OCI-LY3 (cell line): ENCODE results near the gene TRPV6.

Source experiments
- H2AFZ ChIP-seq: fragments of 200-600, 300-600 bp; shearing (Covaris generic); 2 replicates; pipeline ENCODE4 v1.6.0; 2014; ENCODE audit warnings: antibody characterized with exemption, low read depth, low read length
- H3K27ac ChIP-seq: fragments of 200-600, 300-600 bp; sonication (generic); 2 replicates; pipeline ENCODE4 v1.5.1; 2014; ENCODE audit warnings: mild to moderate bottlenecking, low read length, moderate library complexity, mixed read lengths
- H3K27me3 ChIP-seq: fragments of 200-600, 300-600 bp; sonication (generic); 2 replicates; pipeline ENCODE4 v1.6.1; 2014; ENCODE audit warnings: low read depth, low read length, mixed read lengths
- H3K36me3 ChIP-seq: fragments of 200-600, 300-600 bp; sonication (generic); replicated peaks from 2 replicates; pipeline ENCODE3; 2014; ENCODE audit warnings: low read depth, low read length, mixed read lengths
- H3K4me1 ChIP-seq: fragments of 300-600, 200-600 bp; sonication (generic); 2 replicates; pipeline ENCODE4 v1.6.1; 2014; ENCODE audit warnings: low read length, mixed read lengths
- H3K4me2 ChIP-seq: fragments of 200-600, 300-600 bp; sonication (generic); 2 replicates; pipeline ENCODE4 v1.6.1; 2014; ENCODE audit warnings: low read length, mixed read lengths
- H3K4me3 ChIP-seq: fragments of 300-600, 200-600 bp; sonication (generic); 2 replicates; pipeline ENCODE4 v1.5.1; 2014; ENCODE audit warnings: antibody characterized with exemption, mild to moderate bottlenecking, low read length, moderate library complexity
- H3K79me2 ChIP-seq: fragments of 300-600, 200-600 bp; shearing (Covaris generic); 2 replicates; pipeline ENCODE4 v1.6.1; 2014; ENCODE audit warnings: mild to moderate bottlenecking, low read length, mixed read lengths
- H3K9ac ChIP-seq: fragments of 300-600, 200-600 bp; shearing (Covaris generic); 2 replicates; pipeline ENCODE4 v1.6.0; 2014; ENCODE audit warnings: mild to moderate bottlenecking, low read length, moderate library complexity
- H3K9me3 ChIP-seq: fragments of 200-600, 300-600 bp; shearing (Covaris generic); 2 replicates; pipeline ENCODE4 v1.6.1; 2014; ENCODE audit warnings: low read length, mixed read lengths; ENCODE audit not compliant: insufficient read depth
- H4K20me1 ChIP-seq: fragments of 200-600, 300-600 bp; sonication (generic); 2 replicates; pipeline ENCODE4 v1.6.1; 2016; ENCODE audit warnings: low read length, mixed read lengths; ENCODE audit not compliant: insufficient read depth
- EZH2phosphoT487 ChIP-seq: fragments of 200-600 bp; shearing (Covaris generic); IDR thresholded peaks from 2 replicates; pipeline ENCODE4 v1.6.1; 2018; ENCODE audit warnings: antibody characterized with exemption, mixed run types, low read depth
- TF ChIP-seq, protein P1 (sequence below): fragments of 200-600, 300-600 bp; sonication (generic); IDR thresholded peaks from 2 replicates; pipeline ENCODE4 v1.5.1; 2014; ENCODE audit warnings: antibody characterized with exemption, low read length, low read depth

TRPV6 gene

DNA sequence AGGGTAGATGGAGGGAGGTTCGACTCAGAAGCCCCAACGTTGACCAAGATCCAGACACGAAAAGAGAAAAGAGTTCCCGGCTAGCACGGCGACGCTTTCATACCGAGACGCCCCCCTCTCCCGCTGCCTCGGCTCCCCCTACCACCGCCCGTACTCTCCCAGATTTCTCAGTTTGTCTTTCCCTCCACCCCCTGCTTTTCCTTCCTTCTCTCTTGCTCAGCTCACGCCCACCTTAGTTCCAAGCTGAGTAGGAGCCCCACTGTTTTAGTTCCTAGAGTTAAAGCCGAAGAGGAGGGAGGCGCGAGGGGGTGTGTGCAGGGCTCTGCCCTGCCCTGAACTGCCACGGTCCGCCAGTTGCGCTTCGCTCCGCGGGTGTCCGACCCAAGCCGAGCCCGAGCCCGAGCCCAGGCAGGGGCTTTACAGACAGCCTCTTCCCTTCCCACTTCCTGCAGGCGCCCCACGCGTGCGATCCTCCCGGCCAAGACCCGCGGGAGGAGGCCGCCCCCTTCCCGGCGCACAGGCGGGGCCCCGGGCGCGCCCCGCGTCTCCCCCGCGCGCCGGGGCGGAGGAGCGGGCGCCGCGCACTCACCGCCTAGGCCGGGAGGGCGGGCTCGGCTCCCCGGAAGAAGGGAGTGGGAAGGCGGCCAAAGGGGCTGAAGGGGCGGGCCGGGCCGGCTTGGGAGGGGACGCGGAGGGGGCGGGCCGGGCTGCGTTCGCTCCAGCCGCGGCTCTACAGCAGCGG is 31.0 kb downstream of the TRPV6 start, which contains the start of gene EPHB6:
TSS of gene EPHB6 (plus strand) at position 705 of the 742 bp plus-strand sequence. CDS start 8,152 bp downstream, outside the sequence.
- Histone ChIP-seq H3K4me1 (peaks cover 7% of the 10 kb centered on the region), H3K27me3 (peaks cover 23% of the 10 kb centered on the region), H3K9me3 (no peaks in the 10 kb centered on the region), H4K20me1 (no peaks in the 10 kb centered on the region), H3K9ac (peak within 1 kb of the TSS; percentile 82), H3K36me3 (no peaks in the 10 kb centered on the region), H2AFZ (peak within 1 kb of the TSS; percentile 79), H3K4me2 (peak within 1 kb of the TSS; percentile 90), H3K4me3 (peak within 1 kb of the TSS; percentile 91), H3K79me2 (no peaks in the 10 kb centered on the region), H3K27ac (0 out of 2 replicates have a peak within 1 kb of the TSS, but pooled peaks have one; percentile 18)
- TF ChIP-seq EZH2phosphoT487, result no peak
- TF ChIP-seq, protein P1, sequence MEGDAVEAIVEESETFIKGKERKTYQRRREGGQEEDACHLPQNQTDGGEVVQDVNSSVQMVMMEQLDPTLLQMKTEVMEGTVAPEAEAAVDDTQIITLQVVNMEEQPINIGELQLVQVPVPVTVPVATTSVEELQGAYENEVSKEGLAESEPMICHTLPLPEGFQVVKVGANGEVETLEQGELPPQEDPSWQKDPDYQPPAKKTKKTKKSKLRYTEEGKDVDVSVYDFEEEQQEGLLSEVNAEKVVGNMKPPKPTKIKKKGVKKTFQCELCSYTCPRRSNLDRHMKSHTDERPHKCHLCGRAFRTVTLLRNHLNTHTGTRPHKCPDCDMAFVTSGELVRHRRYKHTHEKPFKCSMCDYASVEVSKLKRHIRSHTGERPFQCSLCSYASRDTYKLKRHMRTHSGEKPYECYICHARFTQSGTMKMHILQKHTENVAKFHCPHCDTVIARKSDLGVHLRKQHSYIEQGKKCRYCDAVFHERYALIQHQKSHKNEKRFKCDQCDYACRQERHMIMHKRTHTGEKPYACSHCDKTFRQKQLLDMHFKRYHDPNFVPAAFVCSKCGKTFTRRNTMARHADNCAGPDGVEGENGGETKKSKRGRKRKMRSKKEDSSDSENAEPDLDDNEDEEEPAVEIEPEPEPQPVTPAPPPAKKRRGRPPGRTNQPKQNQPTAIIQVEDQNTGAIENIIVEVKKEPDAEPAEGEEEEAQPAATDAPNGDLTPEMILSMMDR, result no peak

DNA sequence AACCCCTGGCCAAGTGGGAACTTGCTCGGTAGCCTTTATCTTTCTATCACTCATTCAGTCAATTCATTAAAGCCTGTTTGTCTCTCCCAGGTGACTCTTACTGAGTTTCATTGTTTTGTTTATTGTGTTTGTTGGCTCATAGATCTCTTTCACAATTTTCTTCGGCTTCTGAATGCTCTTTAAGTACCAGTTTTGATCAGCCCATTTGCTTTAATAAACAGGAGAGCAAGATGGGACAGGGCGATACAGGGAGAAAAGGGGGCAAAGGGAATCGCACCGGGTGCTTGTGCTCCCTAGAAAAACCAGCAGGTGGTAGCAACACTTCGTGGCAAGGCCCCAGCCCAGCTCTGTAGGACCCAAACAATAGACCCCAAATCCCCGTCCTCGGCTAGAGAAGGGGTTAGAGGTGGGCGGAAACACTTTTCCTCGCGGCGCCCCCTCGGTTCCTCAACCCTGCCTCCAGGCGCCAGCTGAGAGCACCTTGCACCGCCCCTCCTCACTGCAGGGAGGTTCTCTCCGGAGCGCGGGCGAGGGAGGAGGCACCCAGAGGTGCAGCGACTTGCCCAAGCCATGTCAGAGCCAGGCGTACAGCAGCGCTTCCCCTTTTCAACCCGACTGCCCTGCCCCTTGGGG is 31.7 kb downstream of the TRPV6 start:
- TF ChIP-seq, protein P1, result peak; percentile 85
- no peak for TF ChIP-seq EZH2phosphoT487
- Histone ChIP-seq H3K27ac (0 out of 2 replicates have a peak overlapping the region, but pooled peaks have one; percentile 18), H3K4me1 (peaks cover 7% of the 10 kb centered on the region), H2AFZ (peak overlapping the region; percentile 79; the same call in 1 of the 2 replicates), H3K4me2 (peak overlapping the region; percentile 90), H3K79me2 (no peaks in the 10 kb centered on the region), H4K20me1 (no peaks in the 10 kb centered on the region), H3K9ac (peak overlapping the region; percentile 82), H3K4me3 (peak overlapping the region; percentile 91), H3K36me3 (no peaks in the 10 kb centered on the region), H3K27me3 (peaks cover 22% of the 10 kb centered on the region), H3K9me3 (no peaks in the 10 kb centered on the region)

DNA sequence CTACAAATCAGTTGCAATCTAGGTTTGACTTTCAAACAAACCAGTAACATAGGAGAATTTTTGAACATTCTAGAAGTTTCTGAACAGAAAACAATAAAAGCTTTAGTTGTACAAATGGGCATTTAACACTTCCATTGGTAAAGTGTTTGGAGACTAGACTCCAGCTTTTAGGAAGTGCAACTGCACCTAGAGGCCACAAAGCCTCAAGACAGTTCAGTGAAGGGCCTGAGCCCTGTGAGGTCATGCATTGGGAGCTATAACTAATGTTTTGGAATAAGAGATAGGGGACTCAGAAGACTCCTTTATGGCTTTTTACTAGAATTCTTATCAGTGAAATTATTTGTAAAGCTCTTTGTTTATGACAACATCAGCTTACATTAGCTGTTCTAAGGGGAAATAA is 33.6 kb downstream of the TRPV6 start:
- no peak overlapping the region for H3K27ac ChIP-seq
- peaks cover 7% of the 10 kb centered on the region for H3K4me1 ChIP-seq
- H4K20me1 ChIP-seq, result no peaks in the 10 kb centered on the region
- H3K79me2 ChIP-seq, result no peaks in the 10 kb centered on the region
- H3K4me3 ChIP-seq, result no peak overlapping the region
- no peaks in the 10 kb centered on the region for H3K9me3 ChIP-seq
- H3K27me3 ChIP-seq, result peaks cover 27% of the 10 kb centered on the region
- H3K36me3 ChIP-seq, result no peaks in the 10 kb centered on the region
- H2AFZ ChIP-seq, result no peak overlapping the region
- H3K4me2 ChIP-seq, result no peak overlapping the region
- TF ChIP-seq, protein P1, result no peak
- no peak for TF ChIP-seq EZH2phosphoT487
- H3K9ac ChIP-seq, result no peak overlapping the region

DNA sequence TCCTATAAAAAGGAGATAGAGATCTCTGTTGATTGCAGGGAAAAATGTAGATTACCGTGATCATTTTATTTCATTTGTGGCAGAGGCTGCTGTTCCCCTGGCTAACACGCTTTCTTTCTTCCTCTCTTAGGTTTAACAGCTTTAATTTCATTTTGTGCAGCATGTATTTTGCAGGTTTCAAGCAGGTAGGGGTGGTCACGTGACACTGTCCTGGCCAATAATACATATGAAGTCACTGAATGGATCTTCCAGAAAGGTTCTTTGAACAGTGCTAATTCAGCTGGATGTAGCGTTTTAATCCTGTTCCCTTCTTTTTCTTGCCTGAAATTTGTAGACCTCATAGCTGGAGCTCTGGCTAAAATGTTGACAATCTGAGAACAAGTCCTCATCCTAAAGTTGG is 34.3 kb downstream of the TRPV6 start:
- peaks cover 24% of the 10 kb centered on the region for H3K27me3 ChIP-seq
- H3K27ac ChIP-seq, result no peak overlapping the region
- H3K4me2 ChIP-seq, result no peak overlapping the region
- TF ChIP-seq, protein P1, result no peak
- TF ChIP-seq EZH2phosphoT487, result no peak
- no peaks in the 10 kb centered on the region for H3K79me2 ChIP-seq
- H3K9ac ChIP-seq, result no peak overlapping the region
- H3K4me3 ChIP-seq, result no peak overlapping the region
- peaks cover 7% of the 10 kb centered on the region for H3K4me1 ChIP-seq
- no peaks in the 10 kb centered on the region for H3K36me3 ChIP-seq
- H2AFZ ChIP-seq, result no peak overlapping the region
- H4K20me1 ChIP-seq, result no peaks in the 10 kb centered on the region
- no peaks in the 10 kb centered on the region for H3K9me3 ChIP-seq
